LNCAP (cell line): ENCODE measurements around the gene ARHGAP23.

Experiments used
- CTCF ChIP-seq: fragments of 450-650 bp; IDR thresholded peaks from 2 replicates; pipeline ENCODE4 v1.5.1; 2017; ENCODE audit warnings: mild to moderate bottlenecking

The ARHGAP23 gene

GRCh38 chr17:38456031-38456815 is 28.0 kb downstream of the ARHGAP23 start:
- no peak for TF ChIP-seq CTCF

DNA sequence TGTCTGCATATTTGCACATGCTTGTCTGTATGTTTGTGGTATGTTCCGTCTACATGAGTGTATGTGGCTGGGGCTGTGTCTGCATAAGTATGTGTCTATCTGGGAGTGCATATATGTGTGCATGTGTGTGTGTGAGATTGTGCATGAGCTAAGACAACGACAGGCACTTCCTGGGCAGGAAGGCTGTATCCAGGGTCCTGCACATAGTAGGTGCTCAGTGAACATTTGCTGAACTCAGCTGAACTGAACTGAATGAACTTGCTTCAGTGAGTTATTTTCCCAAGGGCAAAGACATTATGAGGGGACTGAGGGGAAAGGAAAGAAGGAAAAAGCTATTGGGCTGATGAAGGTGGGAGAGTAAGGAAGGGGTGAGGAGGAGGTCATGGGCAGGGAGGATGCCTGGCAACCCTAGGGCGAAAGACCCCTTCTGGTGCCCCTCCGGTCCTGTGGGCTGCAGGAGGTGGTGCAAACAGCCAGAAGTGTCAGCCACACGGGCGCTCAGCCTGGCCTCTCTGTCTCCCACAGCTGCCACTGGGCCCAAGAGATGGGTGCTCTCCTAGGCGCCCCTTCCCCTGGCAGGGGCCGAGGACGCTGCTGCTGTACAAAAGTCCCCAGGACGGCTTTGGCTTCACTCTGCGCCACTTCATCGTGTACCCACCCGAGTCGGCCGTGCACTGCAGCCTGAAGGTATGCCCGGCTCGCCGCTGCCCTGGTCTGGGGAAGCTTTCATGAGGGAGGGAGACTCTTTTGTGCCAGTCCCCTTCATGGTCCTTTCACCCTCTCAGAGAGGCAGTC is 29.5 kb downstream of the ARHGAP23 start:
- TF ChIP-seq CTCF, result no peak

DNA sequence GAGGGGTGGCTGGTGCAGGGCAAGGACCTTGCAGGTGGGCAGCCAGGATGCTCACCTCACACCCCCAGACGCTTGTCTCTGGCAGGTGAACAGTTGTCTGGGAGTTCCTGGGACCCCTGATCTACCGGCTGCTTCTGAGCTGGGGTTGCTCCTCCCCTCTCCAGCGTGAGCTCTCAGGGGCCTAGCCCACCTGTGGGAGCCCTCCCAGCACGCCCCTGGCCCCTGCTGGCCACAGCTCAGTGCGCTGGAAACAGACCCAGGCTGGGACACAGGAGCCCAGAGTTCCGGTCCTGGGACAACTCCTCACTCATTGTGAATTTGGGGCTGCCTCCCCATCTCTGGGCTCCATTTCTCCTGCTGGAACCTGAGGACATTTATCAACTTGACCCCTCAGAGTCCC is 30.3 kb downstream of the ARHGAP23 start:
- no peak for TF ChIP-seq CTCF

DNA sequence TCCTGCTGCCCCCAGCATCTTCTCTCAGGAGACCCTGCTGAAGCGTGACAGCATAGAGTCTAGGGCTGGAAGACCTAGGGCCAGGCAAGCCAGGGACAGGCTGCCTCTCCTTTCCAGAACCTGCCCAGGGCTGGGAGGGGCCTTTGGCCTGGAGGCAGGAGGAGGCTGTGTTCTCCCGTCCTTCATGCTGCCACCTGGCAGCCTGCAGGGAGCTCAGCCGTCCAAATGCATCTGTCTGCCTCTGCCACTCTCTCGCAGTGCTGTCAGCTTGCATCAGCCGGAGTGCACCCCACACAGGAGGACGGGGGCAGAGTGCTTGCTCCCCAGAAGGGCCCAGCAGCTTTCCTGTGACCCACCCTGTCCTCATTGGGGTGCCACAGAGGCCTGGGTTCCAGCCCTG is 31.3 kb downstream of the ARHGAP23 start:
- TF ChIP-seq CTCF, result no peak

DNA sequence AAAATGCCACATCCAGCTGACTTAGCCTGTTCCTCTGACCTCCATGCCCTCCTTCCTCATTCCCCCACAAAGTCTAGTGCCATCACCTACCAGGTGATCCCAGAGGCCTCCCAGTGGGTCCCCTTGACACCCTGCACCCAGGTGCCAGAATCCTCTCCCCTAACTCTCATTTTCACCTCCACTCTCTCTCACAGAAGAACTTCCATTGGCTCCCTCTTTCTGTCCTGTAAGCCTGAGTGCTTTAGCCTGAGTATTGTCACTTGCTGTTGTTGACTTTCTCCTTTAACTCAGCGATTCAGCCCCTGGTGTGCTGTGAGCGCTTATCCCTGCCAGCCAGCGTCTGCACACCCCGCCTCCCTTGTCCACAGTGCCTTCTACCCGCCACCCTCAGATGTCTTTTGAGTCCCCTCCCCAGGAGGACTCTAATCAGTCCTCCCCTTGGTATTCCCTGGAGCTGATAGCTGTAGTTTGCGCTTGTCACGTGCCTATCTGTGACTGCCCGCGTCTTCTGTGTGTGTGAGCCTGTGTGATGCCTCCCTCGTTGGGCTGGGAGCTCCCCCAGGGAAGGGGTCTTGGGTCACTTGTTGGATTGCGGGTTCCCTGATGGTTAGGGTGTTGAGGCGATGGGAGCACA is 31.9 kb downstream of the ARHGAP23 start:
- TF ChIP-seq CTCF, result no peak

DNA sequence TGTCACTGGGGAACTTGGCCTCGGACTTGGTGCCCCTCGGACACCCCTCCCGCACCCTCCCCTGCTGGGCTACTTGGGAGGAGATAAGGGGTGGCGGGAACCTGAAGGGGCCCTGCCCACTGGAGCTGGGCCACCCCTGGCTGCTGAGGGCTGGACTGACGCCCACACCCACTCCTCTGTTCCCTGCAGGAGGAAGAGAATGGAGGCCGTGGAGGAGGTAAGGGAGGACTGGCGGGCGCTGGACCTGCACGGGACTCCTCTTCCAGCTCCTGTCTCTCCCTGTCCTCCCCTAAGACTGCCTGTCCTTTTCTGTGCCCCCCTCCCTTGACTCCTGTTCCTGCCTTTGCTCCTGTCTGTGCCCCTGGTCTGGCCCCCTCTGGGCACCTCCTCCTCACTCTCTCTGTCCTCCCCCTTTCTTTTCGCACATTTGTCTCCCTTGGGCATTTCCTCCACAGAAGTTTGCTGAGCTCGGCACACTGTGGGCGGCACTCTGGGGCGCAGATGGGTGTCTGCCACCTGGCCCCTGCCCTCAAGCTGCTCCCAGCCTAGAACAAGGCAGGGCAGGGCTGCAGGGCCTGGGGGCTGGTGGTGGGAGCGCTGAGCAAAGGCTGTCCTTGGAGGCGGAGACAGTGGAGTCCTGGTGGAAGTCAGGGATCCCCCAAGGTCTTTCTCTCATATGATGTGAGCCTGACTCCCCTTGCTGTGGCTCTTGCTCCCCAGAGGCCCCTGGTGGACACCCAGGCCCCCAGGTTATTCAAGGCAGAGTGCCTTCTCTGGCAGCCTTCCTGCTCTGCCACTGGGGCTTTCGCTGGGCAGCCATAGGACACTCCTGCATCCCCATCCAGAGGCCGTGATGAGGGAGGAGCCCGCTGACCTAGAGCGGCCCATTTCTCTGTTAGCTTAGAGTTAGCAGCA is 32.7 kb downstream of the ARHGAP23 start:
- TF ChIP-seq CTCF, result no peak

GRCh38 chr17:38461683-38462082 is 33.4 kb downstream of the ARHGAP23 start:
- no peak for TF ChIP-seq CTCF
